KMS-11 (cell line): ENCODE measurements around the gene DCTN4.

Source experiments
- H2AFZ ChIP-seq: fragments of 200-600 bp; sonication (generic); 2 replicates; pipeline ENCODE4 v1.6.1; 2016; ENCODE audit warnings: antibody characterized with exemption, mixed run types, low read depth
- H3K27ac ChIP-seq: fragments of 200-600 bp; sonication (generic); 2 replicates; pipeline ENCODE4 v1.6.1; 2016; ENCODE audit warnings: mild to moderate bottlenecking, mixed run types
- H3K27me3 ChIP-seq: fragments of 200-600 bp; sonication (generic); 2 replicates; pipeline ENCODE4 v1.6.1; 2017; ENCODE audit warnings: mild to moderate bottlenecking, low read depth, mixed run types, moderate library complexity; ENCODE audit not compliant: insufficient read depth
- H3K36me3 ChIP-seq: fragments of 200-600 bp; sonication (generic); 2 replicates; pipeline ENCODE4 v1.6.1; 2017; ENCODE audit warnings: mild to moderate bottlenecking, mixed run types; ENCODE audit not compliant: insufficient read depth
- H3K4me1 ChIP-seq: fragments of 200-600 bp; sonication (generic); 2 replicates; pipeline ENCODE4 v1.6.1; 2016; ENCODE audit warnings: mild to moderate bottlenecking, low read depth, mixed run types; ENCODE audit not compliant: poor library complexity, severe bottlenecking
- H3K4me2 ChIP-seq: fragments of 200-600 bp; sonication (generic); 2 replicates; pipeline ENCODE4 v1.7.0; 2016; ENCODE audit warnings: mild to moderate bottlenecking, mixed run types
- H3K4me3 ChIP-seq: fragments of 200-600 bp; sonication (generic); IDR thresholded peaks from 2 replicates; pipeline ENCODE4 v1.6.1; 2017; ENCODE audit warnings: low read depth, low read length, mixed read lengths; ENCODE audit not compliant: insufficient read depth
- H3K79me2 ChIP-seq: fragments of 200-600 bp; sonication (generic); 2 replicates; pipeline ENCODE4 v1.6.1; 2016; ENCODE audit warnings: low read depth, mixed run types; ENCODE audit not compliant: insufficient read depth
- H3K9ac ChIP-seq: fragments of 200-600 bp; sonication (generic); 2 replicates; pipeline ENCODE4 v1.6.1; 2016; ENCODE audit warnings: mild to moderate bottlenecking, mixed run types
- H4K20me1 ChIP-seq: fragments of 200-600 bp; sonication (generic); 2 replicates; pipeline ENCODE4 v1.6.1; 2016; ENCODE audit warnings: mild to moderate bottlenecking, mixed run types; ENCODE audit not compliant: insufficient read depth
- CTCF ChIP-seq: fragments of 200-600 bp; sonication (generic); conservative IDR thresholded peaks from 2 replicates; pipeline ENCODE4 v1.6.1; 2017; ENCODE audit warnings: low read depth, mild to moderate bottlenecking, antibody characterized with exemption, low read length, moderate library complexity, mixed read lengths

DCTN4 gene

GRCh38 chr5:150729859-150730258 is 29.0 kb downstream of the DCTN4 start:
- Histone ChIP-seq H3K27me3 (no peaks in the 10 kb centered on the region), H3K4me3 (no peak overlapping the region), H3K9ac (no peak overlapping the region), H3K27ac (no peak overlapping the region), H4K20me1 (no peaks in the 10 kb centered on the region), H3K36me3 (no peaks in the 10 kb centered on the region), H3K79me2 (no peaks in the 10 kb centered on the region), H3K4me1 (no peaks in the 10 kb centered on the region), H2AFZ (no peak overlapping the region), H3K4me2 (no peak overlapping the region)
- TF ChIP-seq CTCF = no peak

- Histone ChIP-seq H3K4me3 (no peak overlapping the region), H3K27ac (no peak overlapping the region), H3K36me3 (no peaks in the 10 kb centered on the region)
Observed at GRCh38 chr5:150723845-150724244, 35.0 kb downstream of the DCTN4 start.

GRCh38 chr5:150710165-150710564 is 48.7 kb downstream of the DCTN4 start:
- H3K9ac ChIP-seq = no peak overlapping the region
- H4K20me1 ChIP-seq = no peaks in the 10 kb centered on the region
- H3K27ac ChIP-seq = no peak overlapping the region
- TF ChIP-seq CTCF = no peak
- H3K4me3 ChIP-seq = no peak overlapping the region
- H3K36me3 ChIP-seq = no peaks in the 10 kb centered on the region
- H2AFZ ChIP-seq = no peak overlapping the region
- no peaks in the 10 kb centered on the region for H3K79me2 ChIP-seq
- H3K4me1 ChIP-seq = no peaks in the 10 kb centered on the region
- no peaks in the 10 kb centered on the region for H3K27me3 ChIP-seq
- no peak overlapping the region for H3K4me2 ChIP-seq

More at GRCh38 chr5:150723845-150724244, 35.0 kb downstream of the DCTN4 start:
- Histone ChIP-seq H3K79me2 (no peaks in the 10 kb centered on the region), H3K9ac (no peak overlapping the region), H3K4me2 (no peak overlapping the region), H2AFZ (no peak overlapping the region), H4K20me1 (no peaks in the 10 kb centered on the region), H3K4me1 (no peaks in the 10 kb centered on the region), H3K27me3 (no peaks in the 10 kb centered on the region)
- TF ChIP-seq CTCF = no peak

- no peaks in the 10 kb centered on the region for H3K36me3 ChIP-seq
- H3K79me2 ChIP-seq = no peaks in the 10 kb centered on the region
- no peak overlapping the region for H2AFZ ChIP-seq
- peaks cover 4% of the 10 kb centered on the region for H3K4me1 ChIP-seq
- H4K20me1 ChIP-seq = no peaks in the 10 kb centered on the region
- no peak overlapping the region for H3K4me2 ChIP-seq
- no peak overlapping the region for H3K9ac ChIP-seq
- TF ChIP-seq CTCF = no peak
- H3K27ac ChIP-seq = no peak overlapping the region
- H3K4me3 ChIP-seq = no peak overlapping the region
- H3K27me3 ChIP-seq = no peaks in the 10 kb centered on the region
Observed at GRCh38 chr5:150706776-150707390, 51.9 kb downstream of the DCTN4 start.
